HUES6 (cell line): ENCODE measurements around the gene OR56A5.

Source experiments
- H3K27ac ChIP-seq: 2 replicates; pipeline ENCODE4 v1.7.0; 2013; ENCODE audit warnings: low read depth, mild to moderate bottlenecking, low read length, inconsistent platforms
- H3K27me3 ChIP-seq: 2 replicates; pipeline ENCODE4 v1.6.1; 2013; ENCODE audit warnings: low read length; ENCODE audit not compliant: control insufficient read depth, insufficient read depth
- H3K36me3 ChIP-seq: 2 replicates; pipeline ENCODE4 v1.6.1; 2013; ENCODE audit warnings: low read length; ENCODE audit not compliant: control insufficient read depth, insufficient read depth
- H3K4me1 ChIP-seq: 2 replicates; pipeline ENCODE4 v1.6.1; 2013; ENCODE audit warnings: low read length; ENCODE audit not compliant: control insufficient read depth, insufficient read depth
- H3K4me3 ChIP-seq: 2 replicates; pipeline ENCODE4 v1.5.1; 2013; ENCODE audit warnings: low read depth, low read length
- H3K9ac ChIP-seq: one replicate; pipeline ENCODE4 v1.6.1; 2013; ENCODE audit warnings: mild to moderate bottlenecking, low read length
- H3K9me3 ChIP-seq: 2 replicates; pipeline ENCODE4 v1.6.1; 2013; ENCODE audit warnings: low read depth, low read length; ENCODE audit not compliant: control insufficient read depth, insufficient read depth

Gene OR56A5

DNA sequence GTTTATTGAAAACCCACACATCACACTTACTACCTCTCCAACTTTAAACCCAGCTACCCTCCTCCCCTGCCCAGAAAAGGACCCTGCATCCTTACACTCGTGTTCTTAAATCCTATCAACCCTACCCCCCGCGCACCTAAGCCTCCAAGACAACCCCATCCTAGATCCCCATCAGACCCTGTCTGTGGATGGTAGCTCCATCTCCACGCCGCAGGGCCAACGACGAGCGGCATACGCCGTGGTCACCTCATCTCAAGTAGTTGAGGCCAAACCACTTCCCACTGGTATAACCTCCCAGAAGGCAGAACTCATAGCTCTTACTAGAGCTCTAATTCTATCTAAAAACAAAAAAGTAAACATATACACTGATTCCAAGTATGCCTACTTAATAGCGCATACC, 35.6 kb downstream of the OR56A5 start:
- Histone ChIP-seq H3K9me3 (peaks cover 43% of the 10 kb centered on the region), H3K4me3 (no peak overlapping the region), H3K36me3 (no peaks in the 10 kb centered on the region), H3K27ac (no peak overlapping the region), H3K4me1 (no peaks in the 10 kb centered on the region), H3K9ac (no peak overlapping the region), H3K27me3 (no peaks in the 10 kb centered on the region)

DNA sequence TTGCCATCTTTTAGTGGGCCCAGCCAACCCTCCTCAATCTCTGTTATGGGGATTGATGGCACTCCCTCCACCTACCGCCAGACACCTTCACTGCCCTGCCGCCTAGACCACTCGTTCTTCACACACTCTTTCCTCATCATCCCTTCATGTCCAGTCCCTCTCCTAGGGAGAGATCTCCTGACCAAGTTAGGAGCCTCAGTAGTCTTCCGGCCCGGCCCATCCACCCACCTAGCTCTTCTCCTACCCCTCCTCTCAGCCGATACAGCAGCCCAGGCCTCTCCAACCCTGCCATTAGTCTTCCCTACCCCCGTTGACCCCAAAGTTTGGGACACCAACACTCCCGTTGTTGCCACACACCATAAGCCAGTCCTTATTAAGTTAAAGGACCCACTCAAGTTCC, 37.2 kb downstream of the OR56A5 start:
- Histone ChIP-seq H3K9ac (no peak overlapping the region), H3K36me3 (no peaks in the 10 kb centered on the region), H3K27me3 (no peaks in the 10 kb centered on the region), H3K4me1 (no peaks in the 10 kb centered on the region), H3K9me3 (peaks cover 43% of the 10 kb centered on the region), H3K4me3 (no peak overlapping the region), H3K27ac (no peak overlapping the region)

DNA sequence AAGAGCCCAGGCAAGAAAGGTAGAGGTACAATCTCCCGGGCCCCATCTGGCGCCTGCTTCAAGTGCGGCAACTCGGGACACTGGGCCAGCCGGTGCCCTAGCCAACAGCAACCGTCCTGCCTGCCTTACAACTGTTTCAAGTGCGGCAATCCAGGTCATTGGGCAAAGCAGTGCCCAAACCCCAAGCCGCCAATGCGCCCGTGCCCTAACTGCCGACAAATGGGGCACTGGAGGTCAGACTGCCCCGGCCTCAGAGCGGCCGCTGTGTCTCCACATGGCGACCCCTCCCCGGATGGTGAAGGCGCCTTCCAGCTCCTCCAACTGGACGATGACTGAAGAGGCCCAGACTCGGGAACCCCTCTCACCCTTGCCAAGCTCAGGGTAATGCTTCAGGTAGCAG, 37.7 kb downstream of the OR56A5 start:
- Histone ChIP-seq H3K27ac (no peak overlapping the region), H3K9me3 (peaks cover 43% of the 10 kb centered on the region), H3K36me3 (no peaks in the 10 kb centered on the region), H3K4me1 (no peaks in the 10 kb centered on the region), H3K9ac (no peak overlapping the region), H3K4me3 (no peak overlapping the region), H3K27me3 (no peaks in the 10 kb centered on the region)

DNA sequence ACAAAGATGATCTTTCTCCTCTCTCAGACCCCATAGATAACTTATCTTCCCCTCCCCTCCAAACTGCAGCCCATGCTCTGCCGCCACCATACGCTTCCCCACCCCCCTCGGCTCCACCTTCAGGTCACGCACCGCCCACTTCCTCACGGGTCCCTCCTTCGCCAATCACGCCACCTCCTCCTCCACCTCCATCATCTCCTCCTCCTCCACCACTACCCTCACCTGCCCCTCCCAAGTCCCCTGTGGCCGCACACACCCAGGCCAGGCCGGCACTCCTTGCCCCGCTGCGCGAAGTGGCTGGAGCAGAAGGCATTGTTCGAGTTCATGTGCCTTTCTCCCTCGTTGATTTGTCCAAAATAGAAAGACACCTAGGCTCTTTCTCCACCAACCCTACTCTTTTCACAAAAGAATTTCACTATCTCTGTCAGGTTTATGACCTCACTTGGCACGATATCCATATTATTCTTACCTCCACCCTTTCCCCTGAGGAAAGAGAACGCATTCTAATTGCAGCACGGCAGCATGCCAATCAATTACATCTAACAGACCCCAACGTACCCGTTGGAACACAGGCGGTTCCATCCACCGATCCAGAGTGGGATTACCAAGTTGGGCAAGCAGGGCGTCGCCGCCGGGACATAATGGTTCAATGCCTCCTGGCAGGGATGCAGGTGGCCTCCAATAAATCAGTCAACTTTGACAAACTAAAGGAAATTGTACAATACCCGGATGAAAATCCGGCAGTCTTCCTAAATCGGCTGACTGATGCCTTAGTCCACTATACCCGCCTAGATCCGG, 38.5 kb downstream of the OR56A5 start:
- Histone ChIP-seq H3K4me3 (no peak overlapping the region), H3K27ac (no peak overlapping the region), H3K4me1 (no peaks in the 10 kb centered on the region), H3K9ac (no peak overlapping the region), H3K9me3 (peaks cover 39% of the 10 kb centered on the region), H3K27me3 (no peaks in the 10 kb centered on the region), H3K36me3 (no peaks in the 10 kb centered on the region)

DNA sequence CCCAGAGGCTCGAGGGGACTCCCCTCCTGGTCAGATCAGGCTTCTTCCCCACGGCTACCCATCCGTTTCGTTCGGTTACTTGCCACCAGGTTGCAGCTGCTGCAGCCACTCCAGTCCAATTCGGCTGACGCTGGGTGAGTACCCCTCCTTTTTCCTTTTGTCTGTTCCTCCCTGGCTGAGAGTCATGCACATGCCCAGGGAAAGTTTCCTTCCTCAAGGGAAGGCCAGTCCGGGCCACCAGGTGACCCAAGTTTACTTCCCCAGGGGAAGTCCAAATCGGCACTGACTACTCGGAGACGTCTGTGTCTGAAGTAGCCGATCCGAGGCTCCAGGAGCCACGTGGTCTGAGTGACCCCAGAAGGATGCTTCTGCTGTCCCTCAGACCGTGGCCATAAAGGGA, 39.5 kb downstream of the OR56A5 start:
- H3K36me3 ChIP-seq = no peaks in the 10 kb centered on the region
- no peak overlapping the region for H3K27ac ChIP-seq
- no peaks in the 10 kb centered on the region for H3K27me3 ChIP-seq

DNA sequence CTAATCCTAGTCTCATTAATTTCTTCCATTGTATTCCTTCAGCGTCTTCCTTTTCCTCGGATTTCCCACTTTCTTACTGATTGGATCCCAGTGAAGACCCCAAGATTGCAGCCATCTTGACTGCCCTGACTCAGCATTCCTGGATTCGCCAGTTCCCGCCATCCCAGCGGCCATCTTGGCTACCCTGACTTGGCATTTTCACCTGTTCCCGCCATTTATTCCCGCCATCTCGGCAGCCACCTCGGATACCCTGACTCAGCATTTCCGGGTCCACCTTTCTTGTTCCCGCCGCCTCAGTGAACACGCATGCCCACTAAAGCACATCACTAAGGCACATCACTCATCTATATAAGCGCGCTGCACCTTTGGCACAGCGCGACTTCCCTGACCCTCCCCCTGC, 40.0 kb downstream of the OR56A5 start:
- Histone ChIP-seq H3K36me3 (no peaks in the 10 kb centered on the region), H3K4me1 (no peaks in the 10 kb centered on the region), H3K27ac (no peak overlapping the region), H3K9ac (no peak overlapping the region), H3K27me3 (no peaks in the 10 kb centered on the region), H3K4me3 (no peak overlapping the region), H3K9me3 (peaks cover 39% of the 10 kb centered on the region)

More for the DNA sequence above, 39.5 kb downstream of the OR56A5 start:
- peaks cover 39% of the 10 kb centered on the region for H3K9me3 ChIP-seq
- no peak overlapping the region for H3K4me3 ChIP-seq
- no peak overlapping the region for H3K9ac ChIP-seq
- no peaks in the 10 kb centered on the region for H3K4me1 ChIP-seq

DNA sequence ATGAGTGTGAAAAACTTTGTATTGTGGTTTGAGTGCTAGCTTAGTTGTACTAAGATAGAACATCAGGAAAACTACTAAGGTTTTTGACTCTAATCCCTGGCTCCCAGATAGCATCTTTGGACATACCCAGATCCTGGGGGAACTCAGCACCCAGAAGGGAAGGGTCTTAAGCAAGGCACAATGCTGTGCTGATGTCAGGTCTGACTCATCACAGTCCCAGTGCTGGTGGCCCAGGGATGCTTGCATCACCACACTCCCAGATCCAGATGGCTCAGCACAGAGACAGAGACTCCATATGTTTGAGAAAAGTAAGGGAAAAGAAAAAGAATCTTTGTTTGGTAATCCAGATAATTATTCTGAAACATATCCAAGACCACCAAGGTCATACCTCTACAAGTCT, 44.5 kb downstream of the OR56A5 start:
- peaks cover 11% of the 10 kb centered on the region for H3K9me3 ChIP-seq
- no peak overlapping the region for H3K27ac ChIP-seq
- no peak overlapping the region for H3K4me3 ChIP-seq

DNA sequence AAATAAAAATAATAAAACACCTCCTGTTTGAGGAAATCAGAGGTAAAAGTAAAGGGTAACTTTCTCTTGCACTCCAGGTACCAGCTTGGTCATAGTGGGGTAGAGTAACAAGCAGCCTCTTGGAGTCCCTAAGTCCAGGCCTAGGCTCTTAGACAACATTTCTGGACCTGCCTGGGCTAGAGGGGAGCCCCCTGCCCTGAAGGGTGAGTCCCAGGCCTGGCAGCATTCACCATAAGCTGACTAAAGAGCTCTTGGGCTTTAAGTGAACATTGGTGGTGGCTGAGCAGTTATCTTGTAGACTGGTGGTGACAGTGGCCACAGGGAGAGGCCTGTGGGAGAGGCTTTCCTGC, 44.9 kb downstream of the OR56A5 start:
- no peaks in the 10 kb centered on the region for H3K36me3 ChIP-seq
- H3K9ac ChIP-seq = no peak overlapping the region
- H3K9me3 ChIP-seq = peaks cover 7% of the 10 kb centered on the region; the same call in 1 of the 2 replicates
- H3K4me1 ChIP-seq = no peaks in the 10 kb centered on the region
- H3K4me3 ChIP-seq = no peak overlapping the region
- H3K27ac ChIP-seq = no peak overlapping the region
- no peaks in the 10 kb centered on the region for H3K27me3 ChIP-seq

More for the DNA sequence above, 44.5 kb downstream of the OR56A5 start:
- H3K9ac ChIP-seq = no peak overlapping the region
- no peaks in the 10 kb centered on the region for H3K27me3 ChIP-seq
- H3K36me3 ChIP-seq = no peaks in the 10 kb centered on the region
- H3K4me1 ChIP-seq = no peaks in the 10 kb centered on the region

DNA sequence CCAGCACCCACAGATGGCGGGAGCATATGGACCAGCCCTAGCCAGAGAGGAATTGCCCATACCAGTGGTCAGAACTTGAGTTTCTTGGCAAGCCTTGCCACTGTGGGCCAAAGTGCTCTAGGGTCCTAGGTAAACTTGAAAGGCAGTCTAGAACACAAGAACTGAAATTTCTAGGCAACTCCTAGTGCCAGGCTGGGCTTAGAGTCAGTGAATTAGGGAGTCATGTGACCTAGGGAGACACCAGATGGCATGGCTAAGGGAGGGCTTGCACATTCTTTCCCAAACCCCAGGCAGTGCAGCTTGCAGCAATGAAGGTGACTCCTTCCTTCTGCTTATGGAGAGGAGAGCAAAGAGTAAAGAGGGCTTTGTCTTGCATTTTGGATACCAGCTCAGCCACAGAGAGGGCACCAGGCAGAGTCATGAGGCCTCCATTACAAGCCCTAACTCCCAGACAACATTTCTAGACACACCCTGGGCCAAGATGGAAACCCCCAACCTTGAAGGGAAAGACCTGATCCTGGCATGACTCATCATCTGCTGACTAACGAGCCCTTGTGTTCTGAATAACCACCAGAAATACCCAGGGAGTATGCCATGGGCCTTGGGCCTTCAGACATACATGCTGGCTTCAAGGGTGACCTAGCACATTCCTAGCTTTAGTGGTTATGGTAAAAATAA, 45.4 kb downstream of the OR56A5 start:
- Histone ChIP-seq H3K27me3 (no peaks in the 10 kb centered on the region), H3K36me3 (no peaks in the 10 kb centered on the region), H3K27ac (no peak overlapping the region), H3K4me3 (no peak overlapping the region), H3K9me3 (peaks cover 2% of the 10 kb centered on the region; the same call in 1 of the 2 replicates), H3K9ac (no peak overlapping the region), H3K4me1 (no peaks in the 10 kb centered on the region)
